Body of pancreas (tissue), 4 donors: Measurements from ENCODE around the gene MKX.

Experiments used
- POLR2A ChIP-seq, 3 donors: fragments of 450-650 bp; IDR thresholded peaks; one replicate each; pipeline ENCODE4 v1.6.1; 2016; ENCODE audit warnings: antibody characterized with exemption in 3 of 3, mild to moderate bottlenecking in 2 of 3
- TF ChIP-seq, protein P1 (sequence below), 7 experiments: fragments of 450-650 bp in 4 of 7; fragments of 200-600 bp in 3 of 7; sonication (generic) in 3 of 7; IDR thresholded peaks; one replicate each; pipeline ENCODE4 v1.5.1; 2016 to 2019; ENCODE audit warnings: antibody characterized with exemption in 7 of 7

DNA sequence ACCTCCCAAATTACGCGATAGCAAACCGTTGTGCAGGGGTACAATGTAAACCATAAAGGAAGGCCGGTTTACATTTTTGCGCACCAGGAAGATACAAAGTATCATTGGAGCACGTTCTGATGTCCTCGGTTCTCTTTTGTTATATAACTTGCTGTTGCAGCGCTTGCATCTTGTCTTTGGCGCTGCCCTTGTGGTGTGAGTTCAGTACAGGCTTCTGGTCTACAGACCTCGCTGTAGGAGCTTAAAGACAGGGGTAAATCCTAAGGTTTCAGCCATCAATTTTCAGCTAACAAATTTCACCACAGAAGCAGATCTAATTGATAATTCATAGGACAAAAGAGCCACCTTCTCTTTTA is 1.5 kb upstream of the MKX start:
- TF ChIP-seq, protein P1, sequence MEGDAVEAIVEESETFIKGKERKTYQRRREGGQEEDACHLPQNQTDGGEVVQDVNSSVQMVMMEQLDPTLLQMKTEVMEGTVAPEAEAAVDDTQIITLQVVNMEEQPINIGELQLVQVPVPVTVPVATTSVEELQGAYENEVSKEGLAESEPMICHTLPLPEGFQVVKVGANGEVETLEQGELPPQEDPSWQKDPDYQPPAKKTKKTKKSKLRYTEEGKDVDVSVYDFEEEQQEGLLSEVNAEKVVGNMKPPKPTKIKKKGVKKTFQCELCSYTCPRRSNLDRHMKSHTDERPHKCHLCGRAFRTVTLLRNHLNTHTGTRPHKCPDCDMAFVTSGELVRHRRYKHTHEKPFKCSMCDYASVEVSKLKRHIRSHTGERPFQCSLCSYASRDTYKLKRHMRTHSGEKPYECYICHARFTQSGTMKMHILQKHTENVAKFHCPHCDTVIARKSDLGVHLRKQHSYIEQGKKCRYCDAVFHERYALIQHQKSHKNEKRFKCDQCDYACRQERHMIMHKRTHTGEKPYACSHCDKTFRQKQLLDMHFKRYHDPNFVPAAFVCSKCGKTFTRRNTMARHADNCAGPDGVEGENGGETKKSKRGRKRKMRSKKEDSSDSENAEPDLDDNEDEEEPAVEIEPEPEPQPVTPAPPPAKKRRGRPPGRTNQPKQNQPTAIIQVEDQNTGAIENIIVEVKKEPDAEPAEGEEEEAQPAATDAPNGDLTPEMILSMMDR (IDR thresholded peaks at IDR 0.05), result no peak
- TF ChIP-seq POLR2A (IDR thresholded peaks at IDR 0.05), result no peak
